ENCODE results near the gene SELPLG.
"Not testable (repeated sequence)": the region's sequence is repeated elsewhere in the genome, so short reads cannot be mapped to it uniquely, and the experiment has no call there.

SELPLG gene

GRCh38 chr12:108602976-108603704 is 30.6 kb downstream of the SELPLG start:
- DNase-seq, result no peak

DNA sequence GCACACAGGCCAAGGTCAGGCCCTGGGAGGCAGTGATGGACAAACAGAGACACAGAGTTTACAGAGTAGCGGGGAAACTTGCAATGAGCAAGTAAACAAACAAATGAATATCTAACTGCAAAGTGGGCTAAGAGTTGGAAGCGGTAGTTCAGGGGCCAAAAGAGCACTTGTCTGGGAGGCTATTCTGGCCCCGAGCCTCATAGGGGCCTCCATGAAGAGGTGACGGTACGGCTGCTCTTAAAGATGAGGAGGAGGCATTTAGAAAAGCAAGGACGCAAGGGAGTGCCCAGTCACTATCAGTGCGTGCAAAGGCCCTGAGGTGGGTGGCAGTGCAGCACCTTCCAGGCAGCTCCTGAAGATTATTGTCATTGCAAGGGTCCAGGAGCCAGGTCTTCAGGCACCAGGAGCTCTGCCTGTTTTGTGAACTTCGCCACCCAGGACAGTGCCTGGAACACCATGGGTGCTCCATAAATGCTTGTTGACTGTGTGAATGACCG is 31.4 kb downstream of the SELPLG start:
- DNase-seq, result no peak

- no peak for DNase-seq
These were observed 33.0 kb downstream of the SELPLG start for GRCh38 chr12:108600702-108601007.

DNA sequence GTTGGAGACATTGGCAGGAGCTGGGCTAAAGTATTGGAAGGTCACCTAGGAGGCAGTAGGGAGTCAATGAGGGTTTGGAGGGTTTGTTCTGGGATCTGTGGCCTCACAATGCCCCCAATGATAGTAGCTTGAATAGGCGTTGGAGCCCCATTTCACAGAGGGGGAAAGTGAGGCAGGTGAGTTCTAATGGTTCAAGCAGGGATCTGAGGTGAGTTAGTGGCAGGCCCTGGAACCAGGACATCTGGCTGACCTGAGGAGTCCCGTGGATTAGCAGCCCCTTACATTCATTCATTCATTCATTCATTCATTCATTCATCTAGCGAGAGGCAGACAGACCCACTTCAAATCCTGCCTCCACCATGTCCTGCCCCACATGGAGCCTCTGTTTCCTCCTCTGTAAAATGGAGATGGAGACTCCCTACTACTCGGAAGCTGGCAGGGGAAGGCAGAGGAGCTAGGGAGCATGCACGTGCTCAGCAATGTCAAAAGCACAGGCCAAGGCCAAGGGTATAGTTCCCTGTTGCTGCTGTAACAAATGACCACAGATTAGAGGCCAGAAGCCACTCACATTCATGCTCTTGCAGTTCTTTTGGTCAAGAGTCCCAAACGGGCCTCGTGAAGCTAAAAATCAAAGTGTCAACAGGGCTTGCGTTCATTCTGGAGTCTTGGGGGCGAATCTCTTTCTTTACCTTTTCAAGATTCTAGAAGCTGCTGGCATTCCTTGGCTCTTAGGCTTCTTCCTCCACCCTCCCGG is 33.6 kb downstream of the SELPLG start:
- DNase-seq, result no peak

- no peak for DNase-seq
These were observed 34.2 kb downstream of the SELPLG start for GRCh38 chr12:108599541-108599940.

DNA sequence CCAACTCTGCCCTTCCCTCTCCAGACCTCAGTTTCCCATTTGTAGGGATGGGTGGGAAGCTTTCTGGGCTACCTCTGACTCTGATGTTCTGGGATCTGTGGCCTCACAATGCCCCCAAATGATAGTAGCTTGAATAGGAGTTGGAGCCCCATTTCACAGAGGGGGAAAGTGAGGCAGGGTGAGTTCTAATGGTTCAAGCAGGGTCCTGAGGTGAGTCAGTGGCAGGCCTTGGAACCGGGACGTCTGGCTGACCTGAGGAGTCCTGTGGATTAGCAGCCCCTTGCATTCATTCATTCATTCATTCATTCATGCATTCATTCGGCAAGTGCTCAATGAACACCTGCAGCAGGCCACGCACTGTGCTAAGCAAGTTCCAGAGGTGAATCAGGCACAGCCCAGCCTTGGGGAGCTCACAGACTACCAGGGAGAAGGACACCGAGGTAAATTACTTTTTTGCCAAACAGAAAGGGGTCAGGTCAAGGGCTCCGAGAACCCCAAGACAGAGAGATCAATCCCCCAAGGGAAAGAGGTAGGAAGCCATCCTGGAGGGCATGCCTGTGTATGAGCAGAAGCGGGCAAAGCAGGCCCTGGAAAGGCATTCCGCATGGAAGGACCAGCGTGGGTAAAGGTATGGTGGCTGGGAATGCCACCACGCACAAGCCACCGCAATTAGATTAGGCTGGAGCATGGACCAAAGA is 35.0 kb downstream of the SELPLG start:
- no peak for DNase-seq

- DNase-seq, result no peak
These were observed 35.9 kb downstream of the SELPLG start, which contains the start of gene TMEM119 for GRCh38 chr12:108597559-108598471. TSS of gene TMEM119 (minus strand) at chr12:108598084. CDS start at chr12:108592383, 5,701 bp downstream.

- no peak for DNase-seq
These were observed 36.7 kb downstream of the SELPLG start for GRCh38 chr12:108596854-108597558.

DNA sequence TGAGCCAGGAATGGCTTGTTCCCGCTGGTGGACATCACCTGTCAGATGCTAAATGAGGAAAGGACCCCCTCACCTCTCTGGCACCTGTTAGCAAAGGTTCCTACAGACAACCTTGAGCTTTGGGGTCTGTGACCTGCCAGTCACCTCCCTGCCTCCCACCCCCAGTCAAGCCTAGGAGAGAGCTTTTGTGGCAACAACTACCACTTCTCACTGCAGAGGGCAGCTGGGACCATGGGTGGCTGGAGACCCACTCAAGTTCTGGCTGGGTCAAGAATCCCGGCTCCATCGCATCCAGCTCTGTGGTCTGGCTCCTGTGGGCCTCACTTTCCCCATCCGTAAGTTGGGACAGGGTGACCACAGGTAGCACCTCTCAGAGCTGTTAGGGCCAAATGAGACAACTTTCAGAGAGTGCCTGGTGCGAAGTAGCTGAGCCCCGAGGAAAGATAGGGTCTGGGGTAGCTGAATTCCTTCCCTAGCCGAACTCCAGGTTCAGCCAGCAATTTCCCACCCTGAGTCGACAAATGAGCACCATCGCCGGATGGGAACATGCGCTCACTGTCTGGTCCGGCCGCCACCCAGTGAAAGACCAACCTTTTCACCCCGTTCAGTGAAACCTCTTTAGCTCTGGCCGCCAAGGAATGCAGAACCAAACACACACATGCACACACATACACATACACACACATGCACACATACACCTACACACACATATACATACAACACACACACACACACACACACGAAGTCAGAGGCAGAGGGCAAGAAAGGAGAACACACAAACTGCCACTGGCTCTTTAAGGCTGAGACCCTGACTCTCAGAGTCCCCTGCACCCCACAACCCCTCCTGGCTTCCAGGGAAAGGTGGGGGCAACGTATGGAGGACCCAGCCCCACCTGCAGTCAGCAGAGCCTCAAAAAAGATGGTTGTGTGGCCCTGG is 37.7 kb downstream of the SELPLG start:
- DNase-seq, result no peak

DNA sequence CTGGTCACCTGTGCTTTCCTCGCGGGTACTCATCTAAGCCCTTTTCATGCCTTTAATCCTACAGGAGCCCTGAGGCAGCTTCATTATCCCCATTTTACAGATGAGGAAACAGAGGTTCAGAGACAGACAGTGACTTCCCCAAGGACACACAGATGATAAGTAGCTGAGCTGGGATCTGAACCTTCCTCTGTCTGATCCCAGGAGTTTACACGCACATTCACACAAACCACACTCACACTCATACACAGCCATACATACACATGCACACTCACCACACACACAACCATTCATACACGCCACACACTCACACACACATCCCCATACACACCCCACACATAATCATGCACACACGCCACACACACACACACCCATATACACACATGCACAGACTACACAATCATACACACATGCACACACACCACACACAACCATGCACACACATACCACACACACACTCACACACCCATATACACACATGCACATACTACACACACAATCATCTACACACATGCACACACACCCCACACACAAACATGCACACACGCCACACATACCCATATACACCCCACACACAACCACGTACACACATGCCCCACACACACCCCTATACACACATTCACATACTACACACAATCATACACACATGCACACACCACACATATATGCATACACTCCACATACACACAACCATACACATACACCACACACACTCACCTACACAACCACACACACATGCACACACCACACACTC is 38.6 kb downstream of the SELPLG start:
- DNase-seq, result no peak

DNA sequence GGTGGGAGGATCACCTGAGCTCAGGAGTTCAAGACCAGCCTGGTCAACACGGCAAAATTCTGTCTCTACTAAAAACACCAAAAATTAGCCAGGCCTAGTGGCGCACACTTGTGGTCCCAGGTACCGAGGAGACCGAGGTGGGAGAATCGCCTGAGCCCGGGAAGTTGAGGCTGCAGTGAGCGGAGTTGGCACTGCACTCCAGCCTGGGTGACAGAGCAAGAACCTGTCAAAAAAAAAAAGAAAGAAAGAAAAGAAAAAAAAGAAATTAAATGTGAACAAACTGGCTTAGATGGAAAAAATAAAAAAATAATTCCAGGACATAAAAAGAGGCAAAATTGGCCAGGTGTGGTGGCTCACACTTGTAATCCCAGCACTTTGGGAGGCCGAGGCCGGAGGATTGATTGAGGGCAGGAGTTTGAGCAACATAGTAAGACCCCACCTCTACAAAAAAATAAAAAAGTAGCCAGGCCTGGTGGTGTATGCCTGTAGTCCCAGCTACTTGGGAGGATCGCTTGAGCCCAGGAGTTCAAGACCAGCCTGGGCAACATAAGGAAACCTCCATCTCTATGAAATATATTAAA is 39.3 kb downstream of the SELPLG start:
- no peak for DNase-seq

DNA sequence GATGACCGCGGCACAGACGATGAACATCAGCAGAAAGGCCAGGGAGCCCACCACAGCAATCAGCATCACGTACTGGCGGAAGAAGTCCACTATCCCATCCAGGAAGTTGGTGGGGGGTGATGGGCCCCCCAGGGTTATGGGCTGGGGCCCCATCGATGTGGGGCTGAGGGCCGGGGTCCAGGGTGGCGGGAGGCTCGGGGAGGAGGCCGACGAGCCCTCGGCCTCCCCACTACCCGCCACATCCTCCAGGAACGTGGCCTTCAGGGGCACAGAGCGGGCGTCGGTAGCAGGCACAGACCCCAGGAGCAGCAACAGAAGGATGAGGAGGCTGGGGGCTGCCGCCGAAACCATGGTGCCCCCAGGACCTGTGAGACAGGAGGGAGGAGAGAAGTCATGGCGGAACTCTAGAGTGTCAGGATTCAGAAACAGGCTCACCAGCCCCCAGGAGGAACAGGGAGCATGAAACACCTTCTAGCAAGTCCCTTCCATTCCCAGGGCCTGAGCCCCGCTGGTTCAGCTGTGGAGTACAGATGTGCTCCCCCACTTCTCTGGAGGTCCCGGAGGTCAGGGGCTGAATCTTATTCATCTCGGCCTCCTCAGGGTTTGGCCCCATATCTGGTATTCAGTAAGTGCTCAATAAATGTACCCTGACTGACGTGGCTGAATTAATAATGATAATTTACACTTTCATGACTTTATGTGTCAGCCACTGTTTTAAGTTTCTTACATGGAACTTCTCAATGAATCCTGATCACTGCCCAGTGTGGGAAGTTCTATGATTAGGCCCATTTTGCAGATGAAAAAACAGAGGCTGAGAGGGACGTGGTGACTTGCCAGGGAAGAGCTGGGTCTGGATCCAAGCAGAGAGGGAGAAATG is 41.4 kb downstream of the SELPLG start:
- no peak for DNase-seq

DNA sequence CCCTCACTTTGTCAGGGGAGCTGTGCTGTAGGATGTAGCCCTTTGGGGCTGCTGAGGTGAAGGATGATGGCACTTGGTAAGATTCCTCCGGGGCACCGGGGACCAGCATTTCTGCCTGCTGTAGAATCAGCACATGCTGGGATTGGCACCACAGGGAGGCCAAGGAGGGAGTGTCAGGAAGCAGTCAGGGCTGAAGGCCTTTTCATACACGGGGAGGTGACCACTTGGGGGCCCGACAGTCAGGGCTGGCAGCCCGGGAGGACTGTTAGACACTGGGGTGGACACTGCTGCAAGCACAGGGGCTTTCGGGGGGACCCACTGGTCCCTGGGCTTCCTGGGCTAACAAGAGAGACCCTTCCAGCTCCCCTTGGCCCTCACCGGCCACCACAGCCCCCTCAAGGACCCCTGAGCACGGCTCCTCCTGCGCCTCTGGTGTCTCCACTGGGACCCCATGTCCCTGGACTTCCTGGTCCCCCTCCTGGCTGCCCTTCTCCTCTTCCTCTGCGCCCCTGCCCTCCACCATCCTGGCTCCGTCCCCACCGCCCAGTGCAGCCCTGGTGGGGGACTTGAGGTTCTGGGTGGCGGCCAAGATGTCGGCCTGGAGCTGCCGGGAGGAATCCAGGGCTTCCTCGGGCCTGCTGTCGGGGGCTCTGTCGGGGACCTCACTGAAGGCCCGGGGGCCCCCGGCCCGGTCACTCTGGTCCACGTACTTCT is 42.3 kb downstream of the SELPLG start:
- DNase-seq, result no peak

DNA sequence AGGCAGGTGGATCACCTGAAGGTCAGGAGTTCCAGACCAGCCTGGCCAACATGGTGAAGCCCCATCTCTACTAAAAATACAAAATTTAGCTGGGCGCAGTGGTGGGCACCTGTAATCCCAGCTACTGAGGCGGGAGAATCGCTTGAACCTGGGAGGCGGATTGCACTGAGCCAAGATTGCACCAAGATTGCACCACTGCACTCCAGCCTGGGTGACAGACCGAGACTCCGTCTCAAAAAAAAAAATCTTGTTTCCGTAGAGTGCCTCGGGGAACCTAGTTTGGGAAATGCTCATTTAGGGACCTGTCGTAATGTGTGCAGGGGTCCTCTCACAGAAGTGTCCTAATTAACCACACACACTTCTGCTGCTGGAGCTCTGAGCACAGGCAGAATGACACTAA is 43.2 kb downstream of the SELPLG start:
- not testable (repeated sequence) for DNase-seq

- no peak for DNase-seq
These were observed 43.9 kb downstream of the SELPLG start for GRCh38 chr12:108589840-108590229.

DNA sequence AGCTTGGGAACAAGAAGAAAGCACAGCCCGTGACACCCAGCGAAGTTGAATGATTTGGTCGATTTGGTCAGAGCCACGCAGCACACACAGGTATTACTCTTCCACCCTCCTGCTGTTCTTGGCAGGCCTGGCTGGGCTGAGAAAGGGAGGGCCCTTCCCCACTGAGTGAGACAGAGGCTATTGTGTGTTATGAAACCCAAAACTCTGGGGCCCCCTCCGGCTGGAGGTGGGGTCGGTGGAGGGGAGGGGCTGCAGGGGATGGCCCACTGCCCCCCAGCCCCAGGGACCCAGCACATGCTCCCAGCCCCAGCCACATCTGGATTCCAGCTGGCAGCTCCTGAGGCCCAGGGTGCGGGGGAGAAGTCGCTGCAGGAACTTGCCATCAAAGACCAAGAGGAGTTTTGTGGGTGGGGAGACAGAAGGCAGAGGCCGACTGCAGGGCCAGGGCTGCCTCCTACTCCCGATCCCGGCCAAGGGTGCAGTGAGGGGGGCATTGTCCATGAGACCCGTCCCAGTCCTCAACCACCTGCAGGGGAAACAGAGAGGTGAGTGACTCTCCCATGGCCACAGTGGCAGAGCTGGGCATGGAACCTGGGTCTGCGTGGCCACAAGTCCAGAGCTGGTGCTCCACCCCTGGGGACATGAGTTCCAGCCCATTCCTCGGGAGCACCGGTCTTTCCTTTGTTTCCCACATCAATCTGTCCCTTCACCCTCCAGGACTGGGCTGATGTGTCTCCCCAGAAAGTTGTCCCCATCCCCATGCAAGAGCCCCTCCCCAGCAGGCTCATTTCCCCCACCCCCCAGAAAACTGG is 44.5 kb downstream of the SELPLG start:
- no peak for DNase-seq

DNA sequence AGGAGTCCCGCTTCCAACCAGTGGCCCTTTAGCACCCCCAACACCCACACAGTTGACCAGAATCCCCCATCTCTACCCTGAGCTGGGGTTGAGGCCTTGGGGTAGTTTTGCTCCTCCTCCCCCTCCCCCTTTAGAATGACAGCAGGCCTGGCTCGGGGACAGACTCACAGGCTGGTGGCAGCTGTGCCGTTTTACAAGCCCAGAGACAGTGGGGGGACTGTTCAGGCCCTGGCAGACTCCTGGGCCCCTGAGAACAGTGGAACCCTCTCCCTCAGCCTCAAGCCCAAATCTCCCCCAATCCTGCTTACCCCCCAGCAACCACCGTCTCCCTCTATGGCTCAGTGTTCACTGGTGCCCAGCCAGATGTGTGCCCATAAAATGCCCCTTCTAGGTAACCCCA is 45.9 kb downstream of the SELPLG start:
- DNase-seq, result no peak

Measured in activated CD8-positive, alpha-beta memory T cell treated with anti-CD3 and anti-CD28 coated beads, Interleukin-2, amount 50 U/mL, for 48 hours (primary cell).